ENCODE measurements around the gene FYN. TPM values are rescaled to one million over a fixed set of nuclear protein-coding genes. Genes with fewer than 3 reads are reported as not detected.

The FYN gene
- total RNA-seq, 2 donors from 2014 or later: 11.3 to 21.5 TPM

- no peak overlapping the region for H3K4me3 ChIP-seq
- intact Hi-C loops (cut with DNase I): no loop called here
- no peak for TF ChIP-seq CTCF (IDR thresholded peaks at IDR 0.05)
- peak overlapping the region in 1 of 2 donors; percentile 52 for H3K9ac ChIP-seq (ENCODE audit: low read depth in 2 of 2, low read length in 2 of 2)
- H3K4me1 ChIP-seq: no peaks in the 10 kb centered on the region
- H3K27ac ChIP-seq: no peak overlapping the region
- DNase-seq: no peak
- no peaks in the 10 kb centered on the region for H3K27me3 ChIP-seq
- H3K36me3 ChIP-seq: no peaks in the 10 kb centered on the region
- H3K9me3 ChIP-seq: no peaks in the 10 kb centered on the region
Measured at GRCh38 chr6:111764238-111765175, 108.7 kb downstream of the FYN start.

GRCh38 chr6:111763381-111763780, 109.9 kb downstream of the FYN start:
- no peaks in the 10 kb centered on the region for H3K9me3 ChIP-seq
- no peak for TF ChIP-seq CTCF (IDR thresholded peaks at IDR 0.05)
- no peak overlapping the region for H3K27ac ChIP-seq
- H3K4me1 ChIP-seq: no peaks in the 10 kb centered on the region
- H3K9ac ChIP-seq (ENCODE audit: low read depth in 2 of 2, low read length in 2 of 2): no peak overlapping the region
- intact Hi-C loops (cut with DNase I): no loop called here
- no peaks in the 10 kb centered on the region for H3K27me3 ChIP-seq
- no peak overlapping the region for H3K4me3 ChIP-seq
- H3K36me3 ChIP-seq: no peaks in the 10 kb centered on the region
- DNase-seq: no peak

GRCh38 chr6:111761783-111762312, 111.4 kb downstream of the FYN start:
- DNase-seq: no peak
- H3K4me1 ChIP-seq: no peaks in the 10 kb centered on the region
- no peaks in the 10 kb centered on the region for H3K36me3 ChIP-seq
- no peak overlapping the region for H3K4me3 ChIP-seq
- H3K27me3 ChIP-seq: no peaks in the 10 kb centered on the region
- intact Hi-C loops (cut with DNase I): no loop called here
- H3K9me3 ChIP-seq: no peaks in the 10 kb centered on the region
- H3K27ac ChIP-seq: no peak overlapping the region
- no peak for TF ChIP-seq CTCF (IDR thresholded peaks at IDR 0.05)
- no peak overlapping the region for H3K9ac ChIP-seq (ENCODE audit: low read depth in 2 of 2, low read length in 2 of 2)

GRCh38 chr6:111761212-111761611, 112.0 kb downstream of the FYN start:
- no peaks in the 10 kb centered on the region for H3K27me3 ChIP-seq
- no peak overlapping the region for H3K27ac ChIP-seq
- H3K36me3 ChIP-seq: no peaks in the 10 kb centered on the region
- no peak overlapping the region for H3K9ac ChIP-seq (ENCODE audit: low read depth in 2 of 2, low read length in 2 of 2)
- H3K9me3 ChIP-seq: no peaks in the 10 kb centered on the region
- DNase-seq: no peak
- intact Hi-C loops (cut with DNase I): no loop called here
- no peaks in the 10 kb centered on the region for H3K4me1 ChIP-seq
- no peak overlapping the region for H3K4me3 ChIP-seq
- no peak for TF ChIP-seq CTCF (IDR thresholded peaks at IDR 0.05)

GRCh38 chr6:111759836-111760785, 113.1 kb downstream of the FYN start:
- no peak for TF ChIP-seq CTCF (IDR thresholded peaks at IDR 0.05)
- Histone ChIP-seq H3K27me3 (no peaks in the 10 kb centered on the region), H3K4me1 (no peaks in the 10 kb centered on the region), H3K4me3 (peak overlapping the region; percentile 6), H3K9ac (ENCODE audit: low read depth in 2 of 2, low read length in 2 of 2) (peak overlapping the region in 1 of 2 donors; percentile 48), H3K36me3 (no peaks in the 10 kb centered on the region), H3K27ac (peak overlapping the region; percentile 56), H3K9me3 (no peaks in the 10 kb centered on the region)
- intact Hi-C loops (cut with DNase I): no loop called here
- DNase-seq: no peak
